ENCODE results near the gene GABRD. TPM values are rescaled to one million over a fixed set of nuclear protein-coding genes. Genes with fewer than 3 reads are reported as not detected.
"Not testable (repeated sequence)": the region's sequence is repeated elsewhere in the genome, so short reads cannot be mapped to it uniquely, and the experiment has no call there.

Gene GABRD
- total RNA-seq, 1 donor from 2014 or later: not detected

DNA sequence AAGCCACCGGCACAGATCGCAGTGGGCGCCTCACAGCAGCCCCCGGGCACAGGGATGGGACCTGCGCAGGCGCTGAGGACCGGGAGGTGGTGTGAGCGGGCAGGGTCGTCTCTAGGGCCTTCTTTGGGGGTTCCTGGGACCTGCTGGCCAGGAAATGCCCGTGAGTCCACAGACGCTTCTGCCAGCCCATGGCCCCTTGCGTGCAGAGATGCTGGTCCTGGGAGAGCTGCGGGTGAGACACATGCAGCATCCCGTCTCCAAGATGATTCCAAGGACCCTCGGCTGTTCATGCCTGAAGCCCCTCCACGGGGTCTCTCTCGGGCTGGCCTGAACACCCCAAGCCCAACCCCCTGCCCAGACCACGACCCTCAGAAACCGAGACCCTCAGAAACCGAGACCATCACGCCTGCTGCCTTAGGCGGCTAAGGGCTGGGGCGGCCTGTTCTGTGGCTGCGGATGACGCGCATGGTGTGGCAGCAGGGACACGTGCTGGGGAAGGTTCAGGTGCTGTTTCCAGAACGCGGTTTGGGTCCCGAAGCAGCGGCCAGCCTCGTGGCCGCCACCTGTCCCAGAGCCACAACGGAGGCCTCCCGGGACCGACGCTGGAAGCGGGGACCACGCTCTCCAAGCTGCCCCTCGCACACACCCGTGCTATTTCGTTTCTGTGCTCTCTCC is 38.5 kb upstream of the GABRD start:
- no peak overlapping the region for H3K4me3 ChIP-seq (ENCODE audit: low read depth, low read length)
- TF ChIP-seq, protein P1, sequence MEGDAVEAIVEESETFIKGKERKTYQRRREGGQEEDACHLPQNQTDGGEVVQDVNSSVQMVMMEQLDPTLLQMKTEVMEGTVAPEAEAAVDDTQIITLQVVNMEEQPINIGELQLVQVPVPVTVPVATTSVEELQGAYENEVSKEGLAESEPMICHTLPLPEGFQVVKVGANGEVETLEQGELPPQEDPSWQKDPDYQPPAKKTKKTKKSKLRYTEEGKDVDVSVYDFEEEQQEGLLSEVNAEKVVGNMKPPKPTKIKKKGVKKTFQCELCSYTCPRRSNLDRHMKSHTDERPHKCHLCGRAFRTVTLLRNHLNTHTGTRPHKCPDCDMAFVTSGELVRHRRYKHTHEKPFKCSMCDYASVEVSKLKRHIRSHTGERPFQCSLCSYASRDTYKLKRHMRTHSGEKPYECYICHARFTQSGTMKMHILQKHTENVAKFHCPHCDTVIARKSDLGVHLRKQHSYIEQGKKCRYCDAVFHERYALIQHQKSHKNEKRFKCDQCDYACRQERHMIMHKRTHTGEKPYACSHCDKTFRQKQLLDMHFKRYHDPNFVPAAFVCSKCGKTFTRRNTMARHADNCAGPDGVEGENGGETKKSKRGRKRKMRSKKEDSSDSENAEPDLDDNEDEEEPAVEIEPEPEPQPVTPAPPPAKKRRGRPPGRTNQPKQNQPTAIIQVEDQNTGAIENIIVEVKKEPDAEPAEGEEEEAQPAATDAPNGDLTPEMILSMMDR (conservative IDR thresholded peaks at IDR 0.05; ENCODE audit: low read depth, low read length): no peak
- DNase-seq (ENCODE audit: low read depth): no peak

DNA sequence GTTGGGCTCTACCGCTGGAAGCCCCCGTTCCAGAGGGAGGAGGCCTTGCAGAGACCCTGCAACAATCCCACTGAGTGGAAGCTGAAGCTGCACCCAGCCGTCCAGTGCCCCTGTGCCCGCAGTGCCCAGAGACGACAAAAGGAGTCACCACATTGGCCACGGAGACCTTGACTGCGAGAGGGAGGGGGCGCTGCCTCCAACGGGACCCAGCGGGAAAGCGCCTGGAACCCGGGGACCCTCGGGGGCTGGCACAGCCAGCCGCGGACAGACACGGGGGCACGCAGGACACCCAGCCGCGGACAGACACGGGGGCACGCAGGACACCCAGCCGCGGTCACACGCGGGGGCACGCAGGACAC is 38.0 kb upstream of the GABRD start:
- TF ChIP-seq, protein P1 (conservative IDR thresholded peaks at IDR 0.05; ENCODE audit: low read depth, low read length): no peak
- H3K4me3 ChIP-seq (ENCODE audit: low read depth, low read length): no peak overlapping the region

DNA sequence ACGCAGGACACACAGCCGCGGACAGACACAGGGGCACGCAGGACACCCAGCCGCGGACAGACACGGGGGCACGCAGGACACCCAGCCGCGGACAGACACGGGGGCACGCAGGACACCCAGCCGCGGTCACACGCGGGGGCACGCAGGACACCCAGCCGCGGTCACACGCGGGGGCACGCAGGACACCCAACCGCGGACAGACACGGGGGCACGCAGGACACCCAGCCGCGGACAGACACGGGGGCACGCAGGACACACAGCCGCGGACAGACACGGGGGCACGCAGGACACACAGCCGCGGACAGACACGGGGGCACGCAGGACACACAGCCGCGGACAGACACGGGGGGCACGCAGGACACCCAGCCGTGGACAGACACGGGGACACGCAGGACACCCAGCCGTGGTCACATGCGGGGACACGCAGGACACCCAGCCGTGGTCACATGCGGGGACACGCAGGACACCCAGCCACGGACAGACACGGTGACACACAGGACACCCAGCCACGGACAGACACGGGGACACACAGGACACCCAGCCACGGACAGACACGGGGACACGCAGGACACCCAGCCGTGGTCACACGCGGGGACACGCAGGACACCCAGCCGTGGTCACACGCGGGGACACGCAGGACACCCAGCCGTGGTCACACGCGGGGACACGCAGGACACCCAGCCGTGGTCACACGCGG is 37.4 kb upstream of the GABRD start:
- not testable (repeated sequence) for H3K4me3 ChIP-seq (ENCODE audit: low read depth, low read length); DNase-seq (ENCODE audit: low read depth)

More for the DNA sequence above, 38.0 kb upstream of the GABRD start:
- no peak for DNase-seq (ENCODE audit: low read depth)

DNA sequence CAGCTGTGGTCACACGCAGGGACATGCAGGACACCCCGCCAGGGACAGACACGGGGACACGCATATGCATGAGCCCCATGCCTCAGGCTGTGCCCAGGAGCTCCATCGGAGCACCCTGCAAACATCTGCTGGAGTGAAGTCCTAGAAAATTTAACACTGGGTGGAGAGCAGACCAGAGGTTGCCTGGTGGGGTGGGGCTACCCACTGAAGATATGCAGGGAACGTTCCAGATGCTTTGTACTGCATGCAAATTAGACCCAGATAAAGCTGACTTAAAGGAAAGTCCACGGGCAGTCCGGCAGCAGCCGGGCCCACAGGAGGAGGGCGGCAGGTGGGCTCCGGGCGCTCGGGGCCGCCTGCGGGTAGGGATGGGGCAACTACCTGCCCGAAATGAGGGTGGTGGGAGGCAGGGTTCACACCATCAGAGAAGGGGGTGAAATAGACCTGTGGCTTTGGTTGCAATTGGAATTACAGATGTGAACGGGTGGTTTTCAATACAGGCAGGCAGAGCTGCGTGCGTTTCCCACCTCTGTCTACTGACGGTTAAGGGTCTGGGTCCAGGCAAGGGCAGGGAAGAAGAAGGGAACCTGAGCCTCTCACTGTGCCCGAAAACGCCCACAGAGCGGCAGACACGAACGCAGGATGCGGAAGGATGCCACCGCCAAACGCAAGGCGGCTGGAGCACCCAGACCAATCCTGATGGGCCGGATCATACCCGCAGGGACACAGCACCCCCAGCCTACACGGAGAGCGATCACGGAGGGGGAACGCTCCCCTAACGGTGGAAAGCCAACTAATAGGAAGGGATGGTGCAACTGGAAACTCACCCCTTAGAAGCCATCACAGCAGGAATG is 36.5 kb upstream of the GABRD start:
- no peak overlapping the region for H3K4me3 ChIP-seq (ENCODE audit: low read depth, low read length)
- no peak for DNase-seq (ENCODE audit: low read depth)
- TF ChIP-seq, protein P1 (conservative IDR thresholded peaks at IDR 0.05; ENCODE audit: low read depth, low read length): no peak

DNA sequence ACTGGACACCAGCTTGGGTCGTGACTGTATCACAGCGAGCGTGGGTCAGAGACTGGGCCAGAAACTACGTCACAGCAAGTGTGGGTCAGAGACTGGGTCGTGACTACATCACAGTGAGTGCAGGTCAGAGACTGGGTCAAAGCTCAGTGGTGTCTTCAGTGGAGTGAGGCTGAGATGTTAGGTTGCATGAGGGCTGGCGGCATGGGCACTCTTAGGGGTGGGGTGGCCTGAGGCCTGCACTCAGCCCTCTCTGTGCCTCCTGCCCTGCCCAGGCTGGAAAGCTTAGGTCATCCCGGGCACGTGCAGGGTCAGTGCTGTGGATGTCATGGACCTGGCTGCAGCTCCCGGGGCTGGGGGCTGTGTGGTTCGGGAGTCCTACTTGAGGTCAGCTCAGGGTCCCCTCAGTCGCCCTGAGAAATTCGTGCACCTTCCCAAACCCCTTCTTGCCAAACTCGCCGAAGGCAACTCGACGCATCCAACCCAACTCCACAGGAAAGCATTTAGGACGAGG is 34.5 kb upstream of the GABRD start:
- no peak overlapping the region for H3K4me3 ChIP-seq (ENCODE audit: low read depth, low read length)
- TF ChIP-seq, protein P1 (conservative IDR thresholded peaks at IDR 0.05; ENCODE audit: low read depth, low read length): no peak
- DNase-seq (ENCODE audit: low read depth): no peak

DNA sequence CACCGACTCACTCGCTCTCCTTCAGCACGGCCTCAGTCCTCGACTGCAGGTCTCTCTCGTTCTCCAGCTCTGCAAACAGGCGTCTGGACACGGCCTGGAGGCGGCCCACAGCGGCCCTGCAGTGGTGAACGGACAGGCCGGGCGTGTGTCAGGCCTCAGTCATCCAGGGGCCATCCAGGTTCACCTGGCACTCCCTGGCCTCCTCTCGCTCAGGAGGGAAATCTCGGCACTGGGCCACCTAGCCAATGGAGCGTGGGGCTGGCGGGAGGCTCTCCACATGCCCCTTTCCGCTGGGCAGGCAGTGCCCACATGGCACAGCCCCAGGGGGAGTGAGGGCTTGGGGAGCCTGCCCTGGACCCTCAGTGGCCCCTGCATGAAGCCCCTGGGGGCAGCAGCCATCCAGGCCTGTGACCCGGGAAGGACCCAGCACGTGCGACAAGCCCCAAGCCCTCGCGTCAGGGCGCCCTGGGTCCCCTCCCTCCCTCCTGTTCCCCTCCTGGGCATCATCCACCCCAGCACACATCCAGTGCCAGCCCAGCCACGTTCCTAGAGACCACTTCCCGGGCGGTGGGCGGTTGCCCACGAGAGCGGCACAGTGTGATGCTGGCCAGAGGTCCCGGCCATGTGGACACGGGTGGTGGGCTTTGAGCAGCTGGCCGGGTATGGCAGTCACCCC is 33.6 kb upstream of the GABRD start:
- no peak for DNase-seq (ENCODE audit: low read depth)
- no peak overlapping the region for H3K4me3 ChIP-seq (ENCODE audit: low read depth, low read length)
- TF ChIP-seq, protein P1 (conservative IDR thresholded peaks at IDR 0.05; ENCODE audit: low read depth, low read length): no peak
